Large intestine (tissue), 3 donors: Measurements from ENCODE around the gene PTPRU. TPM values are rescaled to one million over a fixed set of nuclear protein-coding genes. Genes with fewer than 3 reads are reported as not detected.
A peak's percentile ranks its signal among the peaks of the same experiment; 100 is the strongest.

ENCODE experiments used
- DNase-seq, 2 donors: peaks; one replicate each; pipeline versions ENCODE4 v3.0.0 to v3.0.0-alpha.2; 2013
- H3K27ac ChIP-seq: one replicate; pipeline ENCODE4 v1.5.1; 2013; ENCODE audit warnings: low read length
- H3K27me3 ChIP-seq: 2 replicates; pipeline ENCODE4 v1.6.1; 2013; ENCODE audit warnings: low read length; ENCODE audit not compliant: control insufficient read depth, insufficient read depth
- H3K36me3 ChIP-seq: 2 replicates; pipeline ENCODE4 v1.6.1; 2013; ENCODE audit warnings: low read length; ENCODE audit not compliant: control insufficient read depth, insufficient read depth
- H3K4me1 ChIP-seq: one replicate; pipeline ENCODE4 v1.6.1; 2013; ENCODE audit warnings: low read length; ENCODE audit not compliant: control insufficient read depth, insufficient read depth
- H3K4me3 ChIP-seq: one replicate; pipeline ENCODE4 v1.5.1; 2013; ENCODE audit warnings: low read length
- H3K9me3 ChIP-seq: one replicate; pipeline ENCODE4 v1.6.1; 2013; ENCODE audit warnings: mild to moderate bottlenecking, low read depth, low read length, moderate library complexity; ENCODE audit not compliant: control insufficient read depth
- WGBS: methylation state at CpG from one replicate; pipeline ENCODE4 v1.1.5; 2013; ENCODE audit warnings: low lambda C conversion rate; ENCODE audit not compliant: insufficient coverage; 5-methylcytosine and 5-hydroxymethylcytosine counted together
- polyA plus RNA-seq: library from polyadenylated mRNA; unstranded; fragments of 120-200 nt; gene quantifications from one replicate; pipeline ENCODE4 v1.2.1, GENCODE V29; 2013

PTPRU gene
- polyA plus RNA-seq, 1 donor, result 17.6 TPM

- DNase-seq, result no peak
Measured at GRCh38 chr1:29279406-29279805, 43.1 kb downstream of the PTPRU start.

GRCh38 chr1:29279951-29280391 is 43.6 kb downstream of the PTPRU start:
- H3K4me3 ChIP-seq, result no peak overlapping the region
- no peak for DNase-seq
- no CpG with 5 or more reads among the region's 11 CpGs for WGBS
- no peak overlapping the region for H3K27ac ChIP-seq
- peaks cover 3% of the 10 kb centered on the region for H3K9me3 ChIP-seq
- peaks cover 2% of the 10 kb centered on the region for H3K4me1 ChIP-seq
- peaks cover 16% of the 10 kb centered on the region for H3K36me3 ChIP-seq
- H3K27me3 ChIP-seq, result no peaks in the 10 kb centered on the region

More at GRCh38 chr1:29279406-29279805, 43.1 kb downstream of the PTPRU start:
- no CpG with 5 or more reads among the region's 13 CpGs for WGBS
- H3K36me3 ChIP-seq, result peaks cover 16% of the 10 kb centered on the region
- H3K4me3 ChIP-seq, result no peak overlapping the region
- no peaks in the 10 kb centered on the region for H3K27me3 ChIP-seq
- peaks cover 2% of the 10 kb centered on the region for H3K4me1 ChIP-seq
- H3K27ac ChIP-seq, result no peak overlapping the region
- H3K9me3 ChIP-seq, result peaks cover 3% of the 10 kb centered on the region

- H3K4me1 ChIP-seq, result peaks cover 2% of the 10 kb centered on the region
- H3K27ac ChIP-seq, result no peak overlapping the region
- H3K9me3 ChIP-seq, result peaks cover 3% of the 10 kb centered on the region
- no CpG with 5 or more reads among the region's 6 CpGs for WGBS
- no peaks in the 10 kb centered on the region for H3K27me3 ChIP-seq
- peaks cover 14% of the 10 kb centered on the region for H3K36me3 ChIP-seq
- no peak overlapping the region for H3K4me3 ChIP-seq
- no peak for DNase-seq
Measured at GRCh38 chr1:29280409-29281131, 44.2 kb downstream of the PTPRU start.

- 75% methylated on average over 3 of the region's 3 CpGs for WGBS
- Histone ChIP-seq H3K36me3 (peaks cover 14% of the 10 kb centered on the region), H3K4me3 (no peak overlapping the region), H3K9me3 (peaks cover 3% of the 10 kb centered on the region), H3K27ac (no peak overlapping the region), H3K4me1 (peaks cover 2% of the 10 kb centered on the region), H3K27me3 (no peaks in the 10 kb centered on the region)
- DNase-seq, result no peak
Measured at GRCh38 chr1:29281571-29281970, 45.2 kb downstream of the PTPRU start.

- peaks cover 2% of the 10 kb centered on the region for H3K4me1 ChIP-seq
- H3K27ac ChIP-seq, result no peak overlapping the region
- no CpG with 5 or more reads among the region's 19 CpGs for WGBS
- peaks cover 3% of the 10 kb centered on the region for H3K9me3 ChIP-seq
- DNase-seq, result no peak
- H3K27me3 ChIP-seq, result no peaks in the 10 kb centered on the region
- peaks cover 16% of the 10 kb centered on the region for H3K36me3 ChIP-seq
- no peak overlapping the region for H3K4me3 ChIP-seq
Measured at GRCh38 chr1:29282135-29282923, 46.0 kb downstream of the PTPRU start.

- peaks cover 3% of the 10 kb centered on the region for H3K9me3 ChIP-seq
- H3K36me3 ChIP-seq, result peaks cover 16% of the 10 kb centered on the region
- H3K4me3 ChIP-seq, result no peak overlapping the region
- 0% methylated on average over 1 of the region's 16 CpGs for WGBS
- H3K4me1 ChIP-seq, result peaks cover 2% of the 10 kb centered on the region
- H3K27me3 ChIP-seq, result no peaks in the 10 kb centered on the region
- H3K27ac ChIP-seq, result no peak overlapping the region
- peak; percentile 81 to 92 for DNase-seq
Measured at GRCh38 chr1:29282924-29283803, 46.8 kb downstream of the PTPRU start.

GRCh38 chr1:29283804-29284195 is 47.5 kb downstream of the PTPRU start:
- no peak for DNase-seq
- Histone ChIP-seq H3K27me3 (no peaks in the 10 kb centered on the region), H3K9me3 (peaks cover 3% of the 10 kb centered on the region), H3K36me3 (peaks cover 13% of the 10 kb centered on the region), H3K4me1 (peaks cover 2% of the 10 kb centered on the region), H3K27ac (no peak overlapping the region), H3K4me3 (no peak overlapping the region)
- WGBS, result no CpG with 5 or more reads among the region's 10 CpGs

- Histone ChIP-seq H3K9me3 (peaks cover 3% of the 10 kb centered on the region), H3K27me3 (no peaks in the 10 kb centered on the region), H3K27ac (no peak overlapping the region), H3K4me3 (no peak overlapping the region), H3K4me1 (peaks cover 2% of the 10 kb centered on the region), H3K36me3 (peaks cover 10% of the 10 kb centered on the region)
- WGBS, result no CpG with 5 or more reads among the region's 8 CpGs
- no peak for DNase-seq
Measured at GRCh38 chr1:29284286-29284960, 48.1 kb downstream of the PTPRU start.

GRCh38 chr1:29284961-29285560 is 48.7 kb downstream of the PTPRU start:
- H3K27me3 ChIP-seq, result no peaks in the 10 kb centered on the region
- no CpG with 5 or more reads among the region's 5 CpGs for WGBS
- H3K4me3 ChIP-seq, result no peak overlapping the region

More at GRCh38 chr1:29284961-29285560, 48.7 kb downstream of the PTPRU start:
- H3K36me3 ChIP-seq, result peaks cover 7% of the 10 kb centered on the region
- no peak for DNase-seq
- H3K27ac ChIP-seq, result no peak overlapping the region
- H3K9me3 ChIP-seq, result peaks cover 3% of the 10 kb centered on the region
- peaks cover 2% of the 10 kb centered on the region for H3K4me1 ChIP-seq
